HepG2 (cell line): ENCODE measurements around the gene MORC4. TPM values are rescaled to one million over a fixed set of nuclear protein-coding genes. Genes with fewer than 3 reads are reported as not detected.

Source experiments
- ATAC-seq: fragments of 200-7000 bp; cut with Tn5 transposase; 3 replicates; pipeline ENCODE4 v1.9.1; 2020; ENCODE audit warnings: mild to moderate bottlenecking, moderate library complexity
- BruUV-seq: library from RNA; stranded (reverse); fragments of 400-500 nt; replicated peaks from 2 replicates; lab custom pipeline; 2021; lab: Mats Ljungman, UMichigan
- CTCF ChIA-PET: fragments of 300-600 bp; formaldehyde crosslinking; extraction: SDS; loops from one replicate; lab custom pipeline; 2021; ENCODE audit warnings: low total read pairs, inconsistent platforms, low intra/inter-chr PET ratio; lab: Yijun Ruan, JAX
- POLR2A ChIA-PET: fragments of 350-600 bp; sonication (Branson Sonifier 250); formaldehyde crosslinking; loops from one replicate; lab custom pipeline; 2020; ENCODE audit warnings: antibody characterized with exemption, inconsistent platforms; lab: Yijun Ruan, JAX
- DNase-seq: peaks from one replicate; pipeline ENCODE4 v3.0.0-alpha.2; 2015; ENCODE audit warnings: low spot score
- FAIRE-seq: peaks from 3 replicates; lab custom pipeline; 2011; peaks lifted over from hg19 to GRCh38; lab: Jason Lieb, UNC
- H2AFZ ChIP-seq: one replicate; pipeline ENCODE4 v1.6.1; 2011; ENCODE audit warnings: low read length, inconsistent platforms
- H3K27ac ChIP-seq: fragments of 300-600 bp; 3 replicates; pipeline ENCODE4 v1.8.0; 2011; ENCODE audit warnings: mixed run types, mild to moderate bottlenecking, mixed read lengths, low read length, inconsistent platforms; ENCODE audit not compliant: insufficient read depth; ENCODE audit errors: extremely low read length
- H3K27me3 ChIP-seq, 2 experiments: fragments of 200-600 bp in 1 of 2; 2 replicates in 1 of 2; 3 replicates in 1 of 2; pipeline versions ENCODE4 v1.6.0 to v1.8.0; 2011; ENCODE audit warnings: low read length in 2 of 2, mild to moderate bottlenecking in 2 of 2, moderate library complexity in 2 of 2, inconsistent platforms in 1 of 2; ENCODE audit not compliant: insufficient read depth in 2 of 2, control insufficient read depth in 1 of 2
- H3K36me3 ChIP-seq, 2 experiments: fragments of 200-600 bp in 1 of 2; replicated peaks in 1 of 2; 2 replicates in 1 of 2; 3 replicates in 1 of 2; pipeline versions ENCODE4 v1.5.1 to v1.8.0; 2011; ENCODE audit warnings: low read length in 2 of 2, inconsistent platforms in 1 of 2; ENCODE audit not compliant: insufficient read depth in 2 of 2, control insufficient read depth in 1 of 2
- H3K4me1 ChIP-seq: 2 replicates; pipeline ENCODE4 v1.5.1; 2012; ENCODE audit warnings: low read length, inconsistent platforms; ENCODE audit not compliant: insufficient read depth
- H3K4me2 ChIP-seq: 2 replicates; pipeline ENCODE4 v1.6.0; 2011; ENCODE audit warnings: low read depth, low read length, inconsistent platforms
- H3K4me3 ChIP-seq, 3 experiments: fragments of 200-600 bp in 1 of 3; sonication (generic), shearing (Covaris generic) in 1 of 3; replicated peaks in 1 of 3; 2 replicates each; pipeline ENCODE4 v1.5.1; 2011 to 2016; ENCODE audit warnings: low read length in 3 of 3, inconsistent platforms in 2 of 3, low read depth in 2 of 3, mild to moderate bottlenecking in 2 of 3, control low read depth in 1 of 3, mixed read lengths in 1 of 3; ENCODE audit not compliant: insufficient read depth in 1 of 3
- H3K79me2 ChIP-seq: one replicate; pipeline ENCODE4 v1.6.1; 2011; ENCODE audit warnings: low read length, inconsistent platforms; ENCODE audit not compliant: insufficient read depth
- H3K9ac ChIP-seq: 2 replicates; pipeline ENCODE4 v1.6.0; 2011; ENCODE audit warnings: mild to moderate bottlenecking, low read depth, low read length, inconsistent platforms; ENCODE audit not compliant: insufficient read depth
- H3K9me3 ChIP-seq: 2 replicates; pipeline ENCODE4 v1.5.1; 2012; ENCODE audit warnings: mild to moderate bottlenecking, low read length
- H4K20me1 ChIP-seq: 2 replicates; pipeline ENCODE4 v1.6.0; 2011; ENCODE audit warnings: inconsistent platforms, mild to moderate bottlenecking, low read length, moderate library complexity; ENCODE audit not compliant: insufficient read depth
- ATF7 ChIP-seq, 2 experiments: fragments of 450-650 bp in 1 of 2; sonication (generic) in 1 of 2; formaldehyde crosslinking in 1 of 2; IDR thresholded peaks; 2 replicates each; pipeline versions ENCODE4 v1.4.0 to v1.6.1; 2016 to 2020; ENCODE audit warnings: antibody characterized with exemption in 1 of 2, mild to moderate bottlenecking in 1 of 2, missing genetic modification reagents in 1 of 2
- FOXJ3 ChIP-seq: sonication (generic); formaldehyde crosslinking; IDR thresholded peaks from 2 replicates; pipeline ENCODE4 v1.4.0; 2020; ENCODE audit warnings: missing genetic modification reagents, mild to moderate bottlenecking, borderline replicate concordance
- FUBP1 ChIP-seq: sonication (generic); formaldehyde crosslinking; IDR thresholded peaks from 2 replicates; pipeline ENCODE4 v1.5.1; 2020; ENCODE audit warnings: missing genetic modification reagents, mild to moderate bottlenecking, borderline replicate concordance
- GATA4 ChIP-seq: sonication (generic); IDR thresholded peaks from 2 replicates; pipeline ENCODE4 v1.6.1; 2016; ENCODE audit warnings: antibody characterized with exemption, low read depth, borderline replicate concordance
- KDM4B ChIP-seq: sonication (generic); formaldehyde crosslinking; IDR thresholded peaks from 2 replicates; pipeline ENCODE4 v1.4.0; 2020; ENCODE audit warnings: missing genetic modification reagents
- MBNL3 ChIP-seq: fragments of 250-450 bp; sonication (Bioruptor Pico); conservative IDR thresholded peaks from 2 replicates; pipeline ENCODE4 v1.8.0; 2022; ENCODE audit warnings: mild to moderate bottlenecking, inconsistent platforms
- MXD4 ChIP-seq: IDR thresholded peaks from 2 replicates; pipeline ENCODE4 v1.6.1; 2016; ENCODE audit warnings: mild to moderate bottlenecking, missing biosample characterization, missing genetic modification reagents
- MXI1 ChIP-seq: IDR thresholded peaks from 3 replicates; pipeline ENCODE4 v1.6.1; 2012; ENCODE audit warnings: low read depth, low read length, inconsistent platforms, borderline replicate concordance
- PRPF4 ChIP-seq: fragments of 200-400 bp; formaldehyde crosslinking; IDR thresholded peaks from 2 replicates; pipeline ENCODE4 v1.6.1; 2016; ENCODE audit warnings: low read length, low read depth; ENCODE audit not compliant: poor library complexity, severe bottlenecking
- ZNF280D ChIP-seq: sonication (generic); formaldehyde crosslinking; IDR thresholded peaks from 2 replicates; pipeline ENCODE4 v1.5.1; 2020; ENCODE audit warnings: mild to moderate bottlenecking, missing genetic modification reagents
- ZNF292 ChIP-seq: sonication (generic); formaldehyde crosslinking; IDR thresholded peaks from 2 replicates; pipeline ENCODE4 v1.8.1; 2022; ENCODE audit warnings: mild to moderate bottlenecking, low read depth, missing genetic modification reagents, borderline replicate concordance
- ZNF30 ChIP-seq: sonication (generic); formaldehyde crosslinking; IDR thresholded peaks from 2 replicates; pipeline ENCODE4 v1.5.0; 2020; ENCODE audit warnings: mild to moderate bottlenecking, missing genetic modification reagents
- ZNF510 ChIP-seq: sonication (generic); formaldehyde crosslinking; IDR thresholded peaks from 2 replicates; pipeline ENCODE4 v1.4.0; 2020; ENCODE audit warnings: low read depth, mild to moderate bottlenecking, missing genetic modification reagents
- ZNF547 ChIP-seq: sonication (generic); formaldehyde crosslinking; IDR thresholded peaks from 2 replicates; pipeline ENCODE4 v1.5.1; 2020; ENCODE audit warnings: mild to moderate bottlenecking, missing genetic modification reagents
- ZZZ3 ChIP-seq: sonication (generic); formaldehyde crosslinking; IDR thresholded peaks from 2 replicates; pipeline ENCODE4 v1.4.0; 2020; ENCODE audit warnings: missing genetic modification reagents, mild to moderate bottlenecking, borderline replicate concordance
- whole genome bisulfite sequencing: methylation state at CpG from one replicate; pipeline ENCODE4 v1.1.6; 2017; ENCODE audit warnings: low lambda C conversion rate; 5-methylcytosine and 5-hydroxymethylcytosine counted together
- in situ Hi-C: cut with HindIII; loops from 2 replicates; pipeline ENCODE4 v1.10.0; 2017; ENCODE audit warnings: low pct_unique_long_range_greater_than_20kb; ENCODE audit not compliant: extremely low pct_ligation_motif_present
- intact Hi-C: fragments of 100-400 bp; cut with micrococcal nuclease; formaldehyde crosslinking; loops from one replicate; pipeline ENCODE4 v1.10.0; 2022; ENCODE audit not compliant: unreplicated experiment
- polyA plus RNA-seq, 8 experiments: library from polyadenylated mRNA; depleted of rRNA in 3 of 8; stranded (reverse) in 7 of 8; unstranded in 1 of 8; fragments of >200 nt; fragmentation: Illumina TruSeq in 4 of 8; extraction: Trizol in 4 of 8; gene quantifications; 2 replicates each; pipeline versions ENCODE4 v1.2.1 to v1.2.3, GENCODE V29; 2011 to 2016; ENCODE audit warnings: low read depth in 4 of 8, missing spikeins in 1 of 8, mixed read lengths in 1 of 8; ENCODE audit not compliant: insufficient read depth in 1 of 8
- total RNA-seq, 5 experiments: library from RNA; depleted of rRNA; stranded (reverse); fragments of >200 nt; fragmentation: Illumina TruSeq; extraction: Trizol; gene quantifications; 2 replicates each; pipeline ENCODE4 v1.2.3, GENCODE V29; 2016; ENCODE audit warnings: low read depth in 1 of 5

MORC4 gene
- total and polyA plus RNA-seq, 2 of the 13 experiments (the other 11 are each of a cell fraction or from before 2014, with no cell fraction given), result 7.3 to 17.6 TPM

GRCh38 chrX:106950381-106950780, 49.6 kb downstream of the MORC4 start:
- no peak overlapping the region for H3K9ac ChIP-seq
- no peak overlapping the region for H2AFZ ChIP-seq
- no peaks in the 10 kb centered on the region; a peak in 1 of 5 replicates for H3K36me3 ChIP-seq
- intact Hi-C loops (no loop called here), in situ Hi-C loops (no loop called here)
- no peaks in the 10 kb centered on the region for H3K27me3 ChIP-seq
- no peak overlapping the region for H3K27ac ChIP-seq
- WGBS, result 90% methylated on average over 2 of the region's 2 CpGs
- FAIRE-seq, result no peak
- no peaks in the 10 kb centered on the region for H3K79me2 ChIP-seq
- BruUV-seq, result no TSS peak
- TF ChIP-seq ATF7 (IDR thresholded peaks at IDR 0.05) (no peak), ATF7 (CRISPR knock-in tag; IDR thresholded peaks at IDR 0.05) (no peak), ZZZ3 (CRISPR knock-in tag) (no peak), PRPF4 (no peak), ZNF292 (CRISPR knock-in tag) (no peak), GATA4 (no peak), KDM4B (CRISPR knock-in tag) (no peak), ZNF547 (CRISPR knock-in tag) (no peak), ZNF280D (CRISPR knock-in tag) (no peak), MXI1 (no peak), FUBP1 (CRISPR knock-in tag) (no peak), FOXJ3 (CRISPR knock-in tag) (no peak), MBNL3 (CRISPR knock-in tag) (no peak), ZNF510 (CRISPR knock-in tag) (no peak), MXD4 (no peak), ZNF30 (CRISPR knock-in tag) (no peak)
- TF ChIP-seq, all 625 proteins: peak for 0
- ATAC-seq, result no peak
- POLR2A ChIA-PET, result interaction anchor here (1.2 kb wide), 2 partner anchors 18 to 49 kb away, joined by 3 to 6 read pairs; no protein-coding TSS in a partner anchor
- CTCF ChIA-PET, result no interaction called here
- H3K9me3 ChIP-seq, result no peaks in the 10 kb centered on the region
- H3K4me1 ChIP-seq, result peaks cover 52% of the 10 kb centered on the region
- no peaks in the 10 kb centered on the region for H4K20me1 ChIP-seq
- no peak overlapping the region for H3K4me3 ChIP-seq
- no peak for DNase-seq
- H3K4me2 ChIP-seq, result no peak overlapping the region
